Mammary epithelial cell (primary cell): ENCODE measurements around the gene MGST3.

ENCODE experiments used
- CTCF ChIP-seq, 2 donors: IDR thresholded peaks in 1 of 2; conservative IDR thresholded peaks in 1 of 2; 2 replicates each; pipeline ENCODE4 v1.5.1; 2011 to 2012; ENCODE audit warnings: inconsistent platforms in 2 of 2, low read length in 2 of 2, mild to moderate bottlenecking in 2 of 2, control low read depth in 1 of 2, low read depth in 1 of 2; ENCODE audit not compliant: insufficient read depth in 1 of 2; ENCODE audit errors: extremely low read depth in 1 of 2
- EZH2 ChIP-seq: IDR thresholded peaks from 2 replicates; pipeline ENCODE4 v1.6.1; 2012; ENCODE audit warnings: low read length, inconsistent platforms, borderline replicate concordance

DNA sequence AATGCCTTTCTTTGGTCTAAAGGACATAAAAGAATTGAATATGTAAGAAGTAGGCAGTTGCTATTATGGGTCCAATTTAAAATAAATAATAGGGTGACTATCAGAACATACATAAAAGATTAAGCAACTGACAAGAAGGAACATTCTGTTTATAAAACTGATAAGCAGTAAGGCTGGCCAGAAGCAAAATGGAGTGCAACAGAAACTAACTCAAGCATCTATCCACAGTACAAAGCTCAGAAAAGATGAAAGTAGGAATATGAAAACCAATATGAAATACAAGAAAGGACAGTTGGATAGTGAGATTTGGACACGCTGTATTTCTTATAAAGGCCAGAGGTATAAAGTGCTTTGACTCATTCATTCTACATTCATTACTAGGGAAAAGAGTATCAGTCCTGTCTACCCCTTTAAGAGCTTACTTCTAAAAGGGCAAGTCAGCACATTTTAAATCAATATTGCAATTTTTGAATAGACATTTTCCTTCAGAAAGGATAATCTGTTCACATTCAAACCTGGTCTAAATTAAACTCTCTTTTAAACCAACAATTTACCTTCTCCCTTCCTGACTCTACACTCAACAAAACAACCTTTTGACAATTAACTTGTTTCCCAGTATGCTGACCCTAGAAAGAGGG is 52.9 kb downstream of the MGST3 start:
- no peak for TF ChIP-seq CTCF (conservative IDR thresholded peaks at IDR 0.05 in 1 of 2, IDR thresholded peaks at IDR 0.05 in 1 of 2; ENCODE audit: extremely low read depth in 1 of 2, insufficient read depth in 1 of 2, low read depth in 1 of 2, low read length in 2 of 2)
- no peak for TF ChIP-seq EZH2
